ENCODE measurements around the gene NKAIN2. TPM values are rescaled to one million over a fixed set of nuclear protein-coding genes. Genes with fewer than 3 reads are reported as not detected.

The NKAIN2 gene
- total RNA-seq, 1 experiment from 2014 or later = 2.7 TPM

Other genes starting within 250 kb of the NKAIN2 start
- gene TRDN, start 166.9 kb upstream of the NKAIN2 start, total RNA-seq (2022) = not detected in 2 replicates